ENCODE results near the gene LONRF3. TPM values are rescaled to one million over a fixed set of nuclear protein-coding genes. Genes with fewer than 3 reads are reported as not detected.
"Not testable (repeated sequence)": the region's sequence is repeated elsewhere in the genome, so short reads cannot be mapped to it uniquely, and the experiment has no call there.

The LONRF3 gene
- total RNA-seq, 2 donors from 2014 or later, result 8.5 to 24.6 TPM

DNA sequence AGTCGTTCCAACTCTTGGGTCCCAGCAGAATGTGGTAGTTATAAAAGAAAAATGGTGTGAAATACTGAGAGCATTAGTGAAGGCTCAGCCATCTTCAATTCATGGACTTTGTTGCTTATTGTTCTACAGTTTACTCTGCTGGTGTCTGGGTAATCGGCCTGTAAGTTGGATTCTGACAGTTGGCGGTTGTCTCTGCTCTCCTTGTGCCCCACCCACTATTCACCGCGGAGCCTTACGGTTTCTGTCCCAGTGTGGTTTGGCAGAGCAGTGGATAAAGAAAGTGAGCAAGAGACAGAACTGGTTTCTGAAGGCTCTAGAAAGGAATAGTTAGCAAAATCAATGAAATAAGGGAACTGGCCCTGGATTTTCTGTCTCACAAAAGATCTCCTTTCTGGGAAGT is 9.1 kb downstream of the LONRF3 start:
- Histone ChIP-seq H3K27ac (no peak overlapping the region), H3K36me3 (no peaks in the 10 kb centered on the region), H3K9me3 (no peaks in the 10 kb centered on the region), H3K4me3 (no peak overlapping the region), H3K4me1 (ENCODE audit: control insufficient read depth in 1 of 2, low read depth in 2 of 2) (no peaks in the 10 kb centered on the region), H3K27me3 (replicated peaks; ENCODE audit: insufficient read depth) (no peaks in the 10 kb centered on the region)
- ATAC-seq (ENCODE audit: insufficient number of reproducible peaks, low FRiP score, low read depth), result no peak
- DNase-seq (ENCODE audit: low spot score), result no peak
- TF ChIP-seq, protein P1, sequence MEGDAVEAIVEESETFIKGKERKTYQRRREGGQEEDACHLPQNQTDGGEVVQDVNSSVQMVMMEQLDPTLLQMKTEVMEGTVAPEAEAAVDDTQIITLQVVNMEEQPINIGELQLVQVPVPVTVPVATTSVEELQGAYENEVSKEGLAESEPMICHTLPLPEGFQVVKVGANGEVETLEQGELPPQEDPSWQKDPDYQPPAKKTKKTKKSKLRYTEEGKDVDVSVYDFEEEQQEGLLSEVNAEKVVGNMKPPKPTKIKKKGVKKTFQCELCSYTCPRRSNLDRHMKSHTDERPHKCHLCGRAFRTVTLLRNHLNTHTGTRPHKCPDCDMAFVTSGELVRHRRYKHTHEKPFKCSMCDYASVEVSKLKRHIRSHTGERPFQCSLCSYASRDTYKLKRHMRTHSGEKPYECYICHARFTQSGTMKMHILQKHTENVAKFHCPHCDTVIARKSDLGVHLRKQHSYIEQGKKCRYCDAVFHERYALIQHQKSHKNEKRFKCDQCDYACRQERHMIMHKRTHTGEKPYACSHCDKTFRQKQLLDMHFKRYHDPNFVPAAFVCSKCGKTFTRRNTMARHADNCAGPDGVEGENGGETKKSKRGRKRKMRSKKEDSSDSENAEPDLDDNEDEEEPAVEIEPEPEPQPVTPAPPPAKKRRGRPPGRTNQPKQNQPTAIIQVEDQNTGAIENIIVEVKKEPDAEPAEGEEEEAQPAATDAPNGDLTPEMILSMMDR (IDR thresholded peaks at IDR 0.05), result no peak

DNA sequence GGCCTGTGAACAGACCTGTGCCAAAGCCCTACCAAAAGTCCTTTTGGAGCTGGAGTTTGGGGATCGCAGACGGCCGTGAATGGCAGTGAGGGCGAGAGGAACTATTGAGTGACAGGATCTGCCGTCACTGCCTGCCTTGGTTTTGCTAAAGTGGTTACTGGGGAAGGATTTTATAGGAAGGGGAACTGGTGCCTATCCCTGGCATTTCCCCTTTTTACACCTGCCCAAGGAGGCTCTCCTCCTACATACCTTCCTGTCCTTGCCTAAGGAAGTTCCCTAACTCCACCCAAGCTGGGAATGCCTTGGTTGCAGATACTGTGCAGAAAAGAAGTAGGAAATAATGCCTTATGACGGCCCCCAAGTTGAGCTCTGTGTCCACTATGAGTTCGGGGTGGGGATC is 14.5 kb downstream of the LONRF3 start:
- no peaks in the 10 kb centered on the region for H3K27me3 ChIP-seq (replicated peaks; ENCODE audit: insufficient read depth)
- H3K36me3 ChIP-seq, result peaks cover 7% of the 10 kb centered on the region
- no peak for ATAC-seq (ENCODE audit: insufficient number of reproducible peaks, low FRiP score, low read depth)
- DNase-seq (ENCODE audit: low spot score), result no peak
- TF ChIP-seq, protein P1 (IDR thresholded peaks at IDR 0.05), result no peak
- H3K9me3 ChIP-seq, result no peaks in the 10 kb centered on the region
- no peak overlapping the region for H3K4me3 ChIP-seq
- H3K27ac ChIP-seq, result no peak overlapping the region
- no peaks in the 10 kb centered on the region for H3K4me1 ChIP-seq (ENCODE audit: control insufficient read depth in 1 of 2, low read depth in 2 of 2)

DNA sequence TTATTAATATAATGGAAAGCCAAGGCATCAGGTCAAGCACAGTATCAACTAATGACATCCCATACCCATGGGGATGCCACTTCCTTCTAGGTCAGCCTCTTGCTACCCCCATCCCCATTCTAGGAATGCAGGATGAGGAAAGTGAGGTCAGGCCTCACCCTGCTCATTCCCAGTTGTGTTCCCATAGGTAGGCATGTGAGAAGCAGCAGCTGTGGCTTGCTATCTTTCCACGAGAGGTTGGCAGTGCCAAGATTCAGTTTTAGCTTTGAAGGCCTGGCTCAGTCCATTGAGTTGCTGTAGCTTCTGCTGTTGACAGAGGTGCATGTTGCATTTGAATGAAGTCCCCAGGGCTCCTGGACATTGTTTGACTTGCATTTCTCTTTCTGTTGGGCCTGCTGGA is 15.5 kb downstream of the LONRF3 start:
- H3K27me3 ChIP-seq (replicated peaks; ENCODE audit: insufficient read depth), result no peaks in the 10 kb centered on the region
- H3K4me1 ChIP-seq (ENCODE audit: control insufficient read depth in 1 of 2, low read depth in 2 of 2), result no peaks in the 10 kb centered on the region
- peaks cover 7% of the 10 kb centered on the region for H3K36me3 ChIP-seq
- DNase-seq (ENCODE audit: low spot score), result no peak
- no peak overlapping the region for H3K4me3 ChIP-seq
- TF ChIP-seq, protein P1 (IDR thresholded peaks at IDR 0.05), result no peak
- no peaks in the 10 kb centered on the region for H3K9me3 ChIP-seq
- no peak overlapping the region for H3K27ac ChIP-seq
- no peak for ATAC-seq (ENCODE audit: insufficient number of reproducible peaks, low FRiP score, low read depth)

DNA sequence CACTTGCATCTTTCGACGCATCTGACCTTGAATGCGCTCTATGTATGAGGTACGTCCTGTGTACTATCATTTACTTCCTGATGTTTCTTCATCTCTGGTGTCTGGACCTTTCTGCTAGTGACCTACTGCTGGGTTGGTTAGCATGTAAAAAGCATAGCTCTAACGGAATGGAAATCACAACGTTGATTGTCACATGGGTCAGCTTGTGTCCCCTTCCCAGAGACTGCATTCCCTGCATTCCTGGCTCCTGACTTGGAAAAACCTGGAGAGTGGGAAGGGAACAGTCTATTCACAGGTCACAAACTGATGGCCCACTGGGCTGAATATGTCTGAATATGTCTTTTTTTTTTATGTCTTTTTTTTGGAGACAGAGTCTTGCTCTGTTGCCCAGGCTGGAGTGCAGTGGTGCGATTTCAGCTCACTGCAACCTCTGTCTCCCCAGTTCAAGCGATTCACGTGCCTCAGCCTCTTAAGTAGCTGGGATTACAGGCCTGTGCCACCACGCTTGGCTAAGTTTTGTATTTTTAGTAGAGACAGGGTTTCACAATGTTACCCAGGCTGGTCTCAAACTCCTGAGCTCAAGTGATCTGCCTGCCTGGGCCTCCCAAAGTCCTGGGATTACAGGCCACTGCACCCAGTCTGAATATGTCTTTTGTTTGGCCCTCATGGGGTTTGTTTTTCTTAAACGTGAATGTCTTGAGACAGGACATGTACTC is 16.3 kb downstream of the LONRF3 start:
- Histone ChIP-seq H3K36me3 (peaks cover 7% of the 10 kb centered on the region), H3K4me1 (ENCODE audit: control insufficient read depth in 1 of 2, low read depth in 2 of 2) (no peaks in the 10 kb centered on the region), H3K27me3 (replicated peaks; ENCODE audit: insufficient read depth) (no peaks in the 10 kb centered on the region), H3K4me3 (no peak overlapping the region), H3K27ac (no peak overlapping the region), H3K9me3 (no peaks in the 10 kb centered on the region)
- ATAC-seq (ENCODE audit: insufficient number of reproducible peaks, low FRiP score, low read depth), result no peak
- DNase-seq (ENCODE audit: low spot score), result no peak
- TF ChIP-seq, protein P1 (IDR thresholded peaks at IDR 0.05), result no peak

DNA sequence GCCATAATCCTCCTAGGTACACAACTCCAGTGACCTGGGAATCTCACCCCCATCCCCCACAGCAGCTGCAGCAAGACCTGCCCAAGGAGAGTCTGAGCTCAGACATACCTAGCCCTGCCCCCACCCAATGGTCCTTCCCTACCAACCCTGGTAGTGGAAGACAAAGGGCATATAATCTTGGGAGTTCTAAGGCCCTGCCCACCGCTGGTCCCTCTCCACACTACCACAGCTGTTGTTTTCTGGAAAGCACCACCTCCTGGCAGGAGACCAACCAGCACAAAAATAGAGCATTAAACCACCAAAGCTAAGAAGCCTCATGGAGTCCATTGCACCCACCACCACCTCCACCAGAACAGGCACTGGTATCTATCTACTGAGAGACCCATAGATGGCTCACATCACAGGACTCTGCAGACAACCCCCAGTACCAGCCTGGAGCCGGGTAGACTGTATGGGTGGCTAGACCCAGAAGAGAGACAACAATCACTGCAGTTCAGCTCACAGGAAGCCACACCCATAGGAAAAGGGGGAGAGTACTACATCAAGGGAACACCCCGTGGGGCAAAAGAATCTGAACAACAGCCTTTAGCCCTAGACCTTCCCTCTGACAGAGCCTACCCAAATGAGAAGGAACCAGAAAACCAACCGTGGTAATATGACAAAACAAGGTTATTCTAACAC is 18.2 kb downstream of the LONRF3 start:
- H3K27ac ChIP-seq; DNase-seq (ENCODE audit: low spot score); H3K9me3 ChIP-seq; H3K36me3 ChIP-seq; H3K4me1 ChIP-seq (ENCODE audit: control insufficient read depth in 1 of 2, low read depth in 2 of 2); H3K4me3 ChIP-seq; ATAC-seq (ENCODE audit: insufficient number of reproducible peaks, low FRiP score, low read depth); H3K27me3 ChIP-seq (replicated peaks; ENCODE audit: insufficient read depth): not testable (repeated sequence)
